Tibial artery (tissue), 4 donors: ENCODE results near the gene HGD.
"Not testable (repeated sequence)": the region's sequence is repeated elsewhere in the genome, so short reads cannot be mapped to it uniquely, and the experiment has no call there.

Experiments used
- DNase-seq, 2 donors: peaks; one replicate each; pipeline ENCODE4 v3.0.0-alpha.2; 2019
- H3K27ac ChIP-seq, 2 donors: fragments of 200-600 bp; sonication (generic) in 1 of 2; 1 replicate in 1 of 2; 2 replicates in 1 of 2; pipeline ENCODE4 v1.5.1; 2018 to 2019; ENCODE audit warnings: mild to moderate bottlenecking in 1 of 2
- H3K27me3 ChIP-seq, 2 donors: fragments of 200-600 bp; sonication (generic) in 1 of 2; one replicate each; pipeline versions ENCODE4 v1.5.1 to v1.6.0; 2016 to 2019
- H3K36me3 ChIP-seq, 3 donors: fragments of 200-600 bp; sonication (generic) in 2 of 3; one replicate each; pipeline ENCODE4 v1.5.1; 2016 to 2019; ENCODE audit warnings: mild to moderate bottlenecking in 2 of 3
- H3K4me1 ChIP-seq, 4 donors: fragments of 200-600 bp; sonication (generic) in 2 of 4; 1 replicate in 3 of 4; 2 replicates in 1 of 4; pipeline ENCODE4 v1.5.1; 2016 to 2019
- H3K4me3 ChIP-seq, 2 donors: fragments of 200-600 bp; sonication (generic) in 1 of 2; 1 replicate in 1 of 2; 2 replicates in 1 of 2; pipeline ENCODE4 v1.5.1; 2018 to 2019; ENCODE audit warnings: mild to moderate bottlenecking in 2 of 2
- H3K9me3 ChIP-seq, 3 donors: fragments of 200-600 bp; sonication (generic) in 1 of 3; one replicate each; pipeline ENCODE4 v1.5.1; 2016 to 2019
- intact Hi-C: fragments of 100-400 bp; cut with DNase I; formaldehyde crosslinking; loops from one replicate; pipeline ENCODE4 v1.15.0; 2023; ENCODE audit warnings: low total_unique reads
- TF ChIP-seq, protein P1 (sequence below), 2 experiments: fragments of 200-600 bp in 1 of 2; fragments of 450-650 bp in 1 of 2; IDR thresholded peaks; one replicate each; pipeline ENCODE4 v1.5.1; 2017 to 2019; ENCODE audit warnings: antibody characterized with exemption in 2 of 2, mild to moderate bottlenecking in 1 of 2, moderate library complexity in 1 of 2

The HGD gene

DNA sequence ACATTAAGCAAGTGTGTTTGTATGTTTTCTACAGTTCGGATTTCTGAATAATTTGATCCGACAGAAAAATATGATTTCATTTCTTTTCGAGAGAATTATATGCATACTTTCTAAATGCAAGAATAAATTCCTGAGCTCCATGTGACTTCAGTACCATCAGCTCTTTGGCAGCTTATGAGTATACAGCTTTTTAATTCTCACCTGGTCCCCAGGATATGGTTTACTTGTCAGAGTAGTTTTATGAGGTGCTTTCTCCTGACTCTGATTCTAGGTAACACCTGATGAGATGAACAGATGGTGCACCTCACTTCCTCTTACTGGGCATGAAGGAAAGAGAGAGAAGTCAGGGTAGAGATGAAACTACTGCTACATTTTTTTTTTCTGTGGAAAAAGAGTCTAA, 3.1 kb downstream of the HGD start:
- no peaks in the 10 kb centered on the region for H3K9me3 ChIP-seq
- no peak overlapping the region for H3K4me3 ChIP-seq

GRCh38 chr3:120678331-120678947, 3.6 kb downstream of the HGD start:
- Histone ChIP-seq H3K27ac (peak overlapping the region; percentile 2 to 34), H3K27me3 (no peaks in the 10 kb centered on the region), H3K4me3 (no peak overlapping the region), H3K4me1 (peaks cover 0 to 14% (median 8%) of the 10 kb centered on the region in 4 donors), H3K36me3 (no peaks in the 10 kb centered on the region), H3K9me3 (no peaks in the 10 kb centered on the region)
- intact Hi-C loops = no loop called here
- peak in 1 of 2 donors; percentile 21 for DNase-seq
- TF ChIP-seq, protein P1, sequence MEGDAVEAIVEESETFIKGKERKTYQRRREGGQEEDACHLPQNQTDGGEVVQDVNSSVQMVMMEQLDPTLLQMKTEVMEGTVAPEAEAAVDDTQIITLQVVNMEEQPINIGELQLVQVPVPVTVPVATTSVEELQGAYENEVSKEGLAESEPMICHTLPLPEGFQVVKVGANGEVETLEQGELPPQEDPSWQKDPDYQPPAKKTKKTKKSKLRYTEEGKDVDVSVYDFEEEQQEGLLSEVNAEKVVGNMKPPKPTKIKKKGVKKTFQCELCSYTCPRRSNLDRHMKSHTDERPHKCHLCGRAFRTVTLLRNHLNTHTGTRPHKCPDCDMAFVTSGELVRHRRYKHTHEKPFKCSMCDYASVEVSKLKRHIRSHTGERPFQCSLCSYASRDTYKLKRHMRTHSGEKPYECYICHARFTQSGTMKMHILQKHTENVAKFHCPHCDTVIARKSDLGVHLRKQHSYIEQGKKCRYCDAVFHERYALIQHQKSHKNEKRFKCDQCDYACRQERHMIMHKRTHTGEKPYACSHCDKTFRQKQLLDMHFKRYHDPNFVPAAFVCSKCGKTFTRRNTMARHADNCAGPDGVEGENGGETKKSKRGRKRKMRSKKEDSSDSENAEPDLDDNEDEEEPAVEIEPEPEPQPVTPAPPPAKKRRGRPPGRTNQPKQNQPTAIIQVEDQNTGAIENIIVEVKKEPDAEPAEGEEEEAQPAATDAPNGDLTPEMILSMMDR (IDR thresholded peaks at IDR 0.05) = no peak

More for the DNA sequence above, 3.1 kb downstream of the HGD start:
- Histone ChIP-seq H3K27me3 (no peaks in the 10 kb centered on the region), H3K36me3 (no peaks in the 10 kb centered on the region), H3K4me1 (peaks cover 0 to 14% (median 8%) of the 10 kb centered on the region in 4 donors), H3K27ac (peak overlapping the region; percentile 2 to 34)
- TF ChIP-seq, protein P1 (IDR thresholded peaks at IDR 0.05) = no peak
- intact Hi-C loops = no loop called here
- DNase-seq = no peak

- H3K27me3 ChIP-seq, H3K36me3 ChIP-seq, intact Hi-C loops, H3K4me3 ChIP-seq, H3K27ac ChIP-seq, DNase-seq, H3K9me3 ChIP-seq: not testable (repeated sequence)
- peaks cover 0 to 14% (median 8%) of the 10 kb centered on the region in 4 donors for H3K4me1 ChIP-seq
These were observed 4.8 kb downstream of the HGD start for GRCh38 chr3:120677193-120677592.

DNA sequence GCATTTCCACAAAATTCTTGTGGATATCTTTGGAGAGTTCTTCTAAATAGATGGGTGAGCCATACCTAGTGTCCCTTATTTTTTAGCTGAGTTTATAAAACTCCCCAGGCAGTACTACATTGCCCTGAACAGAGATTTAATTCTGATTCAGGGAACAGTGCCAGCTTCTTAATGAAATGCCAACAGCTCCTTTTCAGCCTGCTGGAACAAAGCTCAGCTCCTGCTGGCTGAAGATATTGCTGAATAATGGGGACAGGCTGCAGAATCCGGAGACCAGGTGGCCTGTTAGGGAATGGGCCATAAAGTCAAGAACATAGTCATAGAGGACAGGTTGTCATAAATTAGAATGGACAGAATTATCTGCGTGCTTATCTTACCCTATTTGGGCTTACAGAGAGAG, 8.9 kb downstream of the HGD start:
- intact Hi-C loops = no loop called here
- Histone ChIP-seq H3K9me3 (no peaks in the 10 kb centered on the region), H3K4me1 (peaks cover 0 to 5% (median 1%) of the 10 kb centered on the region in 4 donors), H3K36me3 (no peaks in the 10 kb centered on the region), H3K4me3 (no peak overlapping the region), H3K27ac (no peak overlapping the region), H3K27me3 (no peaks in the 10 kb centered on the region)
- DNase-seq = no peak
- TF ChIP-seq, protein P1 (IDR thresholded peaks at IDR 0.05) = no peak

DNA sequence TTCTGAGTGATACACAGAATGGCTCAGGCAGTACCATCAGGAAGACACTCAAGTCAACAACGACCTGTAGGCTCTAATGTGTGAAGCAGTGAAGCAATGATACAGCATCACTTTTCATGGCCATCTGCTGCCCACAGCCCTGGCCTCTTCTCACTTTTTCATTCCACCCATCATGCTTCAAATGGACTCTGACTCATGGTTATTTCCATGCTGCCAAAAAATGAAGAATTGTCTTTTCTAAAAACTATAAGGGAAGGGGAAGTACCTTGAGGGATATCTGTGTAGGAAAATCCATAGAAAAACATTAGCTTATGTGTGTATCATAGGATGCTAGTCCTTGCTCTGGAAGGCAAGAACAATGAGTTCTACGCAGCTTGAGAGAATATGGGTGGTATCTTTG, 11.5 kb downstream of the HGD start:
- no peaks in the 10 kb centered on the region for H3K27me3 ChIP-seq
- DNase-seq = no peak
- no peaks in the 10 kb centered on the region for H3K9me3 ChIP-seq
- H3K27ac ChIP-seq = no peak overlapping the region
- no peaks in the 10 kb centered on the region for H3K4me1 ChIP-seq
- TF ChIP-seq, protein P1 (IDR thresholded peaks at IDR 0.05) = no peak
- H3K36me3 ChIP-seq = no peaks in the 10 kb centered on the region
- intact Hi-C loops = no loop called here
- H3K4me3 ChIP-seq = no peak overlapping the region

DNA sequence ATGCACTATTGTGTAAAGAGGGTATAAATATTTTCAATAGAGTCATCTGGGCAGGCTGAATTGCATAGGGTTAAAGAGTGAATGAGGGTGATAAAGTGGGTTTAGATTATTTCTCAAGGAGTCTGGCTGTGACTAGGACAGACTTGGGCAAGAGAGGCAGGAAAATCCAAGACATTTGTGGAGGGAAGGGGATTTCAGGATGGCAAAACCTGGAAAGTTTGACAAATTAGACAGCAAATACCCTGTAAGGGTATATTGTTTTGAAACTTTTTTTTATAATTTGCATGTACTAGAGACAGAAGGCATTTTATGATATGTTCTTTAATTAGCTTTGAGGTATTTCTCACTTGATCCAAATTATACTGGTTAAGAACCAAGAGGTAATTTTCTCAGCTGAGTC, 17.1 kb downstream of the HGD start:
- no peak overlapping the region for H3K4me3 ChIP-seq
- intact Hi-C loops = no loop called here
- H3K9me3 ChIP-seq = no peaks in the 10 kb centered on the region
- no peak overlapping the region for H3K27ac ChIP-seq
- no peaks in the 10 kb centered on the region for H3K27me3 ChIP-seq
- DNase-seq = no peak
- no peaks in the 10 kb centered on the region for H3K36me3 ChIP-seq
- H3K4me1 ChIP-seq = no peaks in the 10 kb centered on the region
- TF ChIP-seq, protein P1 (IDR thresholded peaks at IDR 0.05) = no peak
